VCaP (cell line): ENCODE data around the gene POU2F3.

ENCODE experiments used
- H3K27ac ChIP-seq: fragments of 450-650 bp; 2 replicates; pipeline ENCODE4 v1.5.1; 2017
- CTCF ChIP-seq: fragments of 450-650 bp; conservative IDR thresholded peaks from 2 replicates; pipeline ENCODE4 v1.5.1; 2017; ENCODE audit warnings: mild to moderate bottlenecking, moderate library complexity

POU2F3 gene

DNA sequence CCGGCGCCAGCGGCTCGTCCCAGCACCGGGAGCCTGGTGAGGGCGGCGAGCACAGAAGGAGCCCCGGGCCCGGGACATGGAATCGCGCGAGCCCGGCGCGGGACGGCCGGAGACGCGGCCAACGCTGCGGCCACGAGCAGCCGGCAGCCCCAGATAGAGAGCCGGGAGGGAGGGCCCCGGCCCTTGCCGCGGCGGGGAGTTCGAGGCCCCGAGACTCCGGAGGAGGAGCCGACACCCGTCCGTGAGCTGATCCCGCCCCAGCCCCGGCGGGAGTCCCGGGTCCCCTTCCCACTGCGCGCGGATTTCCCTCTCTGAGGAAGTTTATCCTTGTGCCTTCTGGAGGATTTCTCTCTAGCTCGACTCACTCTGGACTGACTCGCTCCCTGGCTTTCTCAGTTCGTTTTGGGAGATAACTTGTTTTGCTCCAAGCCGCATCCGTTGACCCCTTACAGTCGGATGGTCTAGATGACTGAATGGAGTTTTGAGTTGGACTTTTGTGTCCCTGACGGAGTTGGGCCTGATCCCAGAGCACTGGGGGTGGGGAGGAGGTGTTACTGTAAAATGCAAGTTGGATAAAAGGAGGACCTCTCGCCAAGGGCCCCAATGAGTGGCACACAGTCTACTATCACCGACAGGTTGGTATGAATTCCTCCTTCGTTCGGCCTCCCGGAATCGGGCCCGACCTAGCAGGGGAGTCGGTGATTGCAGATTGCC lies 96.9 kb downstream of the POU2F3 start:
- peak overlapping the region; percentile 99 for H3K27ac ChIP-seq
- TF ChIP-seq CTCF, result no peak

DNA sequence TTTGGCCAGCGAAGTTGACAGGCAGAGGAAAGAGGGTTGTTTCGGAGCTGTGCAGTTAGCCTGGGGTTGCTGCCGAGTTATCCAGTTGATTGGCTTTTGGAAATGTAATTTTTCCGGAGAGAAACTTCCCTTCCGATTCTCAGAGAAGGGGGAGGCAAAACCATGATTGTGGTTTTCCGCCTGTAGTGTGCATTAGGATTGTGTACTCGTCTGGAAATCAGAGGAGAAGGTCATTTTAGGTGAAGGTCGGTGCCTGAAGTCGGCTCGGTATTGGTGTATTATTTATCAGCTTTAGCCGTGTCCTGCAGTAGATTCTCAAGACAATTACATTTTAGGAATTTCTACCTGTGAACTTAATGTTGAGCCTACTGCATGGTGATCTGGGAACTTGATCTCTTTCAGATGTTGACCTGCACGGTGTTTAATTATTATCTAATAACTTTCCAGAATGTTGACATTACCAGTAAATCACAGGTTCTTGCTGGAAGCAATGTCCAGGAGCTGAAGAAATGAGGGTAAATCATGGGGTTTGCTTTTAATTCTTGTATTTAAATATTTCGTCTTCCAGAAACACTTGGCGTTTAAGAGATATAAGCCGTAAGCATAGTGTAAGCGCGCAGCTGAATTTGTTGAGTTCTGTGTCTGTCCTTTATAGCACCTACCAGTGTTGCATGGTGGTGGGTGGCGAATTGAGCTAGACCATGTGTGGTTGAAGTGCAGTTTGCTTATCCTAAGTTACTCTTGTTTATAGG lies 97.6 kb downstream of the POU2F3 start:
- peak overlapping the region; percentile 99 for H3K27ac ChIP-seq
- TF ChIP-seq CTCF, result no peak

- TF ChIP-seq CTCF, result no peak
- peak overlapping the region; percentile 99 for H3K27ac ChIP-seq
These were observed 98.4 kb downstream of the POU2F3 start for GRCh38 chr11:120338107-120338933.

DNA sequence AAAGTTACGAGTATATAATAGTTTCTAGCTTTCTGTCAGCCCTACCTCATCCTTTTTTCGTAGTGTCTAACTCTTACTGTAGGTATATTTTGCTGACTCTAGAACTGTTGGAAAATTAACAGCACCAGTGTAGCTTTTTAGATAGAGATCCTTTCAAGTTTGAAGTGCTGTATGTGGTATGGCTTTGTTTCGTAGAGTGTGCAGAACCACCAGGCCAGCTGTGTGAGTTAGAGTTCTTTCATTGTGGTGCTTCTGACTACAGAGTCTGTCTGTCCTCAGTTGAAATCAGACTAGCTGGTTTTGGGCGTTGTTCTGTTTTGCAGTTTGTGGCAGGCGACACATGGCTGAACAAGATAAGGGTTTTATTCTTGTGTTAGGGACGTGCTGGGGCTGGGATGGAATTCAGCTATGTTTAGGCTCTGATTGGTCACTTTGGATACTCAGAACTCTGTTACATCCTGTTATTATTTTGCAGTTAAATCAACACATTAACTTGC lies 99.5 kb downstream of the POU2F3 start:
- peak overlapping the region; percentile 99 for H3K27ac ChIP-seq

GRCh38 chr11:120340529-120340928 lies 100.6 kb downstream of the POU2F3 start:
- TF ChIP-seq CTCF, result no peak
- H3K27ac ChIP-seq, result peak overlapping the region; percentile 99

More for the DNA sequence above, 99.5 kb downstream of the POU2F3 start:
- no peak for TF ChIP-seq CTCF

GRCh38 chr11:120342226-120342625 lies 102.3 kb downstream of the POU2F3 start:
- H3K27ac ChIP-seq, result no peak overlapping the region
- TF ChIP-seq CTCF, result no peak

DNA sequence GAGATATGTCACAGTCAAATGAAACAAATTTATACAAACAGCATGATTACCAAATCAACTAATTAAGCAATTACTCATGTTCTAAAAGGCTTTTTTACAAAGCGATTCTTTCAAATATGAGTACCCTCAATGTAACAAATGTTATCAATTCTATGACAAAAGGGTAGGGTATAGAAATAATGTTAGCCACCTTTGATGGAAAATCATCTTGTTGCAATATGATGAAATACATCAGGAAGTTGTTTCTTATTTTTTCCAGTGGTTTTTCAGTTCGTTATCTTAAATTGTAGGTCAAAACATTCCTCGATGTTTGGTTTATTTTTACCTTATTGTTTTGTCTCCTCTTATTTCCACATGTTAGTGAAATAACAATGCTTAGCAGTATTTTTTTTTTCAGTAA lies 102.7 kb downstream of the POU2F3 start:
- no peak overlapping the region for H3K27ac ChIP-seq
- no peak for TF ChIP-seq CTCF
